GM12878 (cell line): ENCODE measurements around the gene KLHL8. TPM values are rescaled to one million over a fixed set of nuclear protein-coding genes. Genes with fewer than 3 reads are reported as not detected.

Experiments
- ATAC-seq: fragments of 200-7000 bp; cut with Tn5 transposase; 3 replicates; pipeline ENCODE4 v1.9.1; 2020; ENCODE audit warnings: mild to moderate bottlenecking, moderate library complexity
- BruUV-seq: library from RNA; stranded (reverse); fragments of 400-500 nt; replicated peaks from 2 replicates; lab custom pipeline; 2021; lab: Mats Ljungman, UMichigan
- CTCF ChIA-PET: fragments of 300-600 bp; sonication (Branson Sonifier 250); formaldehyde crosslinking; extraction: SDS; loops from one replicate; lab custom pipeline; 2021; ENCODE audit warnings: inconsistent platforms; lab: Yijun Ruan, JAX
- POLR2A ChIA-PET: fragments of 350-600 bp; formaldehyde crosslinking; extraction: SDS; loops from one replicate; lab custom pipeline; 2021; ENCODE audit warnings: inconsistent platforms; lab: Charles Lee
- RAD21 ChIA-PET: fragments of 300-600 bp; sonication (Branson Sonifier 250); formaldehyde crosslinking; loops from one replicate; lab custom pipeline; 2023; ENCODE audit warnings: antibody characterized with exemption; ENCODE audit not compliant: unreplicated experiment; lab: Charles Lee
- SMC1A ChIA-PET: fragments of 300-600 bp; sonication (Branson Sonifier 250); formaldehyde crosslinking; loops from one replicate; lab custom pipeline; 2023; ENCODE audit not compliant: unreplicated experiment, uncharacterized antibody; lab: Charles Lee
- DNase-seq: peaks from one replicate; pipeline ENCODE4 v3.0.0-alpha.2; 2011; ENCODE audit warnings: low read depth, low spot score
- FAIRE-seq: peaks from 3 replicates; lab custom pipeline; 2011; peaks lifted over from hg19 to GRCh38; lab: Jason Lieb, UNC
- H2AFZ ChIP-seq: 2 replicates; pipeline ENCODE4 v1.6.0; 2011; ENCODE audit warnings: low read depth, low read length, control low read depth; ENCODE audit not compliant: control insufficient read depth
- H3K27ac ChIP-seq: 2 replicates; pipeline ENCODE4 v1.5.1; 2011; ENCODE audit warnings: control low read depth; ENCODE audit not compliant: control insufficient read depth, insufficient read depth
- H3K27me3 ChIP-seq, 2 experiments: replicated peaks in 1 of 2; 2 replicates each; pipeline versions ENCODE4 v1.6.0 to v1.6.1; 2011; ENCODE audit warnings: low read length in 1 of 2; ENCODE audit not compliant: control insufficient read depth in 2 of 2, insufficient read depth in 2 of 2
- H3K36me3 ChIP-seq, 2 experiments: 2 replicates each; pipeline ENCODE4 v1.5.1; 2011; ENCODE audit warnings: low read length in 1 of 2; ENCODE audit not compliant: control insufficient read depth in 2 of 2, insufficient read depth in 2 of 2
- H3K4me1 ChIP-seq: 2 replicates; pipeline ENCODE4 v1.6.1; 2011; ENCODE audit warnings: mild to moderate bottlenecking, low read length, moderate library complexity, mixed read lengths; ENCODE audit not compliant: control insufficient read depth, insufficient read depth
- H3K4me2 ChIP-seq: 2 replicates; pipeline ENCODE4 v1.6.0; 2011; ENCODE audit warnings: control low read depth; ENCODE audit not compliant: control insufficient read depth, insufficient read depth
- H3K4me3 ChIP-seq: fragments of 200-600 bp; sonication (generic); 2 replicates; pipeline ENCODE4 v1.5.1; 2016
- H3K79me2 ChIP-seq: 2 replicates; pipeline ENCODE4 v1.6.0; 2011; ENCODE audit warnings: low read length; ENCODE audit not compliant: control insufficient read depth, insufficient read depth
- H3K9ac ChIP-seq: 2 replicates; pipeline ENCODE4 v1.8.0; 2011; ENCODE audit warnings: low read length, control low read depth, mixed read lengths; ENCODE audit not compliant: control insufficient read depth, insufficient read depth
- H3K9me3 ChIP-seq: replicated peaks from 3 replicates; pipeline ENCODE4 v1.5.1; 2011; ENCODE audit warnings: mild to moderate bottlenecking, low read length; ENCODE audit not compliant: control insufficient read depth, insufficient read depth
- H4K20me1 ChIP-seq: 2 replicates; pipeline ENCODE4 v1.6.0; 2011; ENCODE audit not compliant: control insufficient read depth, insufficient read depth
- KAT2A ChIP-seq: conservative IDR thresholded peaks from 2 replicates; pipeline ENCODE4 v1.6.1; 2011; ENCODE audit warnings: low read depth, low read length; ENCODE audit not compliant: control insufficient read depth
- MTA3 ChIP-seq: IDR thresholded peaks from 2 replicates; pipeline ENCODE4 v1.6.1; 2012; ENCODE audit warnings: low read length, inconsistent platforms, borderline replicate concordance
- PAX8 ChIP-seq: fragments of 450-650 bp; IDR thresholded peaks from 2 replicates; pipeline ENCODE4 v1.6.1; 2017; ENCODE audit warnings: mild to moderate bottlenecking, moderate library complexity
- POLR2AphosphoS2 ChIP-seq: IDR thresholded peaks from 2 replicates; pipeline ENCODE4 v1.6.1; 2011; ENCODE audit warnings: low read depth, mild to moderate bottlenecking, low read length, improper control_type of control experiment, moderate library complexity
- PRDM15 ChIP-seq: fragments of 450-650 bp; formaldehyde crosslinking; IDR thresholded peaks from 2 replicates; pipeline ENCODE4 v1.4.0; 2020; ENCODE audit warnings: mild to moderate bottlenecking, moderate library complexity
- RCOR1 ChIP-seq: conservative IDR thresholded peaks from 2 replicates; pipeline ENCODE4 v1.6.1; 2012; ENCODE audit warnings: low read depth, low read length, improper control_type of control experiment
- SMC3 ChIP-seq: IDR thresholded peaks from 2 replicates; pipeline ENCODE4 v1.6.1; 2011; ENCODE audit warnings: low read length, improper control_type of control experiment, borderline replicate concordance
- SREBF2 ChIP-seq: IDR thresholded peaks from 2 replicates; pipeline ENCODE4 v1.6.1; 2012; ENCODE audit warnings: mild to moderate bottlenecking, low read length
- STAT3 ChIP-seq: IDR thresholded peaks from 2 replicates; pipeline ENCODE4 v1.6.1; 2011; ENCODE audit warnings: low read depth, low read length, improper control_type of control experiment
- YY1 ChIP-seq: IDR thresholded peaks from 2 replicates; pipeline ENCODE4 v1.6.1; 2011; ENCODE audit warnings: low read depth, mild to moderate bottlenecking, low read length
- WGBS: methylation state at CpG from one replicate; pipeline ENCODE4 v1.1.6; 2016; ENCODE audit warnings: low lambda C conversion rate; ENCODE audit not compliant: insufficient replicate concordance, insufficient coverage; ENCODE audit errors: missing lambda C conversion rate; 5-methylcytosine and 5-hydroxymethylcytosine counted together
- in situ Hi-C: fragments of 300-500 bp; cut with MboI; formaldehyde crosslinking; loops from 9 replicates; pipeline ENCODE4 v1.14.3; 2018; ENCODE audit warnings: mixed read lengths
- intact Hi-C: fragments of 100-400 bp; cut with micrococcal nuclease; formaldehyde crosslinking; loops from one replicate; pipeline ENCODE4 v1.14.2; 2022; ENCODE audit not compliant: unreplicated experiment
- polyA plus RNA-seq, 11 experiments: library from polyadenylated mRNA; depleted of rRNA in 4 of 11; unstranded in 6 of 11; stranded (reverse) in 5 of 11; fragments of >200 nt; fragmentation: Nextera tagmentation in 4 of 11; fragmentation: Illumina TruSeq in 1 of 11; extraction: Ambion mirVana in 4 of 11; extraction: Trizol in 1 of 11; gene quantifications; 1 replicate in 1 of 11; 2 replicates in 10 of 11; pipeline versions ENCODE4 v1.2.1 to v1.2.3, GENCODE V29; 2011 to 2016; ENCODE audit warnings: inconsistent platforms in 2 of 11, missing spikeins in 2 of 11, low read depth in 1 of 11
- total RNA-seq, 4 experiments: library from RNA; depleted of rRNA in 3 of 4; stranded (reverse); fragments of >200 nt in 3 of 4; fragmentation: Illumina TruSeq in 1 of 4; extraction: Trizol in 1 of 4; gene quantifications; 2 replicates each; pipeline versions ENCODE4 v1.2.1 to v1.2.3, GENCODE V29; 2013 to 2021
- TF ChIP-seq, protein P1 (sequence below): IDR thresholded peaks from 2 replicates; pipeline ENCODE4 v1.6.1; 2011; ENCODE audit warnings: mild to moderate bottlenecking, low read depth, low read length, moderate library complexity; ENCODE audit not compliant: insufficient replicate concordance
- TF ChIP-seq, protein P2 (sequence below): fragments of 450-650 bp; IDR thresholded peaks from 2 replicates; pipeline ENCODE4 v1.6.1; 2017; ENCODE audit warnings: low read depth, mild to moderate bottlenecking, moderate library complexity

Gene KLHL8
- total and polyA plus RNA-seq, 10 of the 15 experiments (the other 5 are each of a cell fraction or from before 2014, with no cell fraction given): 4.5 to 13.1 (median 9.0) TPM

- no peak for TF ChIP-seq KAT2A
- TF ChIP-seq STAT3: no peak
- TF ChIP-seq, protein P1, sequence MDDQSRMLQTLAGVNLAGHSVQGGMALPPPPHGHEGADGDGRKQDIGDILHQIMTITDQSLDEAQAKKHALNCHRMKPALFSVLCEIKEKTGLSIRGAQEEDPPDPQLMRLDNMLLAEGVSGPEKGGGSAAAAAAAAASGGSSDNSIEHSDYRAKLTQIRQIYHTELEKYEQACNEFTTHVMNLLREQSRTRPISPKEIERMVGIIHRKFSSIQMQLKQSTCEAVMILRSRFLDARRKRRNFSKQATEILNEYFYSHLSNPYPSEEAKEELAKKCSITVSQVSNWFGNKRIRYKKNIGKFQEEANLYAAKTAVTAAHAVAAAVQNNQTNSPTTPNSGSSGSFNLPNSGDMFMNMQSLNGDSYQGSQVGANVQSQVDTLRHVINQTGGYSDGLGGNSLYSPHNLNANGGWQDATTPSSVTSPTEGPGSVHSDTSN: no peak
- no peak for TF ChIP-seq SMC3
- TF ChIP-seq YY1: no peak
Observed at GRCh38 chr4:87229979-87230378, 9.6 kb upstream of the KLHL8 start (continued).

DNA sequence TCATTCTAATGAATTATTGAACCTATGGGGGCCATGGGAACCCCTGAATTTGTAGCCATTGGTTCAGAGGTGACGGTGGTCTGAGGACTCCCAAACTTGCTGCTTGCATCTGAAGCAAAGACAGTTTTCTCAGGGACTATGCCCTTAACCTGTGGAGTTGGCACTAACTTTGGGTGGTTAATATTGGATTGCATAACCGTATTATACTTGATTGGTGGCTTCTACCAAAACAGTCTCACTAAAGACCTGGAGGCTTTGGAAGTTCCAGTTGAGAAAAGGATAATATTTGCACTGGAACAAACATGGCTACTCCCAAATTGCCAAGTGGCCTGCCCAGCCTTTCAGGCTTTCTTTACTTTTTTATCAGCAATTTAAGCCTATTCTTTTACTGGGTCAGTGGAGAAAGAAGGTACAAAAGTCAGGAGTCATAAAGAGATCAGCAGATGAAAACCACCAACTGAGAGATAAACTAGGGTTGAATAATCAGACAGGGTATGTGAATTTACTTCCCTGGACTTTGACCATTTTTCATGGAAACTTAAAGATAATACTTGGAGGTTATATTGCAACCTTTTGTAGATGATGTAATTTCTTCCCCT is 7.9 kb upstream of the KLHL8 start:
- ChIA-PET SMC1A (interaction anchor here (1.5 kb wide), 1 partner anchor 77 kb away, joined by 6 read pairs; no protein-coding TSS in a partner anchor), CTCF (interaction anchor here (2.5 to 3.8 kb wide), 2 partner anchors 78 to 306 kb away, joined by 9 to 15 read pairs; no protein-coding TSS in a partner anchor), POLR2A (no interaction called here), RAD21 (interaction anchor here (1.0 to 1.1 kb wide), 2 partner anchors 78 kb away, joined by 3 read pairs; no protein-coding TSS in a partner anchor)
- H3K36me3 ChIP-seq: no peaks in the 10 kb centered on the region
- no peak overlapping the region for H2AFZ ChIP-seq
- DNase-seq (no peak), FAIRE-seq (no peak), ATAC-seq (no peak)
- H3K4me2 ChIP-seq: no peak overlapping the region
- H3K9ac ChIP-seq: no peak overlapping the region
- no peak overlapping the region for H3K4me3 ChIP-seq
- H4K20me1 ChIP-seq: no peaks in the 10 kb centered on the region
- no peak overlapping the region for H3K27ac ChIP-seq
- no peaks in the 10 kb centered on the region for H3K27me3 ChIP-seq
- BruUV-seq: no TSS peak
- 53% methylated on average over 2 of the region's 2 CpGs for WGBS
- intact Hi-C loops: no loop called here
- in situ Hi-C loops: no loop called here
- no peaks in the 10 kb centered on the region for H3K79me2 ChIP-seq
- no peaks in the 10 kb centered on the region for H3K9me3 ChIP-seq
- no peaks in the 10 kb centered on the region for H3K4me1 ChIP-seq
- TF ChIP-seq SREBF2 (no peak), POLR2AphosphoS2 (no peak), RCOR1 (no peak), PRDM15 (CRISPR knock-in tag) (no peak), STAT3 (no peak), MTA3 (no peak), PAX8 (no peak)
- TF ChIP-seq, protein P2, sequence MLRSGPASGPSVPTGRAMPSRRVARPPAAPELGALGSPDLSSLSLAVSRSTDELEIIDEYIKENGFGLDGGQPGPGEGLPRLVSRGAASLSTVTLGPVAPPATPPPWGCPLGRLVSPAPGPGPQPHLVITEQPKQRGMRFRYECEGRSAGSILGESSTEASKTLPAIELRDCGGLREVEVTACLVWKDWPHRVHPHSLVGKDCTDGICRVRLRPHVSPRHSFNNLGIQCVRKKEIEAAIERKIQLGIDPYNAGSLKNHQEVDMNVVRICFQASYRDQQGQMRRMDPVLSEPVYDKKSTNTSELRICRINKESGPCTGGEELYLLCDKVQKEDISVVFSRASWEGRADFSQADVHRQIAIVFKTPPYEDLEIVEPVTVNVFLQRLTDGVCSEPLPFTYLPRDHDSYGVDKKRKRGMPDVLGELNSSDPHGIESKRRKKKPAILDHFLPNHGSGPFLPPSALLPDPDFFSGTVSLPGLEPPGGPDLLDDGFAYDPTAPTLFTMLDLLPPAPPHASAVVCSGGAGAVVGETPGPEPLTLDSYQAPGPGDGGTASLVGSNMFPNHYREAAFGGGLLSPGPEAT: no peak
